Measurements from ENCODE around the gene NUF2. TPM values are rescaled to one million over a fixed set of nuclear protein-coding genes. Genes with fewer than 3 reads are reported as not detected.
"Not testable (repeated sequence)": the region's sequence is repeated elsewhere in the genome, so short reads cannot be mapped to it uniquely, and the experiment has no call there.

Gene NUF2
- total and polyA plus RNA-seq, 4 donors, result 0.49 to 2.4 (median 0.85) TPM

- H3K4me1 ChIP-seq (ENCODE audit: control insufficient read depth in 1 of 2, insufficient read depth in 2 of 2, low read length in 2 of 2); H3K27me3 ChIP-seq (ENCODE audit: control insufficient read depth in 1 of 2, insufficient read depth in 2 of 2, low read length in 1 of 2); intact Hi-C loops (cut with DNase I); H3K9me3 ChIP-seq (ENCODE audit: control insufficient read depth, low read length); ATAC-seq (ENCODE audit: low FRiP score); H3K4me3 ChIP-seq (ENCODE audit: low read length in 2 of 2); H3K27ac ChIP-seq (ENCODE audit: low read depth in 1 of 2, low read length in 2 of 2); H3K36me3 ChIP-seq (ENCODE audit: control insufficient read depth in 1 of 2, insufficient read depth in 2 of 2, low read length in 1 of 2); DNase-seq: not testable (repeated sequence)
- 35 to 36% methylated on average over 1 of the region's 1 CpG for WGBS, 2 donors
Observed at GRCh38 chr1:163293497-163293896, 28.3 kb upstream of the NUF2 start.

GRCh38 chr1:163295949-163296348 lies 25.8 kb upstream of the NUF2 start:
- Histone ChIP-seq H3K36me3 (ENCODE audit: control insufficient read depth in 1 of 2, insufficient read depth in 2 of 2, low read length in 1 of 2) (no peaks in the 10 kb centered on the region), H3K4me3 (ENCODE audit: low read length in 2 of 2) (no peak overlapping the region), H3K27me3 (ENCODE audit: control insufficient read depth in 1 of 2, insufficient read depth in 2 of 2, low read length in 1 of 2) (no peaks in the 10 kb centered on the region), H3K9me3 (ENCODE audit: control insufficient read depth, low read length) (no peaks in the 10 kb centered on the region), H3K4me1 (ENCODE audit: control insufficient read depth in 1 of 2, insufficient read depth in 2 of 2, low read length in 2 of 2) (peaks cover 0 to 1% of the 10 kb centered on the region in 2 donors), H3K27ac (ENCODE audit: low read depth in 1 of 2, low read length in 2 of 2) (no peak overlapping the region)
- no peak for ATAC-seq (ENCODE audit: low FRiP score)
- intact Hi-C loops (cut with DNase I), result no loop called here
- 98% methylated on average over 2 of the region's 2 CpGs for WGBS, 2 donors
- no peak for DNase-seq

- Histone ChIP-seq H3K27ac (ENCODE audit: low read depth in 1 of 2, low read length in 2 of 2) (no peak overlapping the region), H3K4me3 (ENCODE audit: low read length in 2 of 2) (no peak overlapping the region), H3K9me3 (ENCODE audit: control insufficient read depth, low read length) (no peaks in the 10 kb centered on the region), H3K4me1 (ENCODE audit: control insufficient read depth in 1 of 2, insufficient read depth in 2 of 2, low read length in 2 of 2) (peaks cover 0 to 1% of the 10 kb centered on the region in 2 donors), H3K27me3 (ENCODE audit: control insufficient read depth in 1 of 2, insufficient read depth in 2 of 2, low read length in 1 of 2) (no peaks in the 10 kb centered on the region), H3K36me3 (ENCODE audit: control insufficient read depth in 1 of 2, insufficient read depth in 2 of 2, low read length in 1 of 2) (no peaks in the 10 kb centered on the region)
- intact Hi-C loops (cut with DNase I), result no loop called here
- 89 to 94% methylated on average over 1 of the region's 1 CpG for WGBS, 2 donors
- ATAC-seq (ENCODE audit: low FRiP score), result no peak
- DNase-seq, result no peak
Observed at GRCh38 chr1:163296504-163297263, 25.1 kb upstream of the NUF2 start.

GRCh38 chr1:163298365-163298764 lies 23.4 kb upstream of the NUF2 start:
- no peaks in the 10 kb centered on the region for H3K9me3 ChIP-seq (ENCODE audit: control insufficient read depth, low read length)
- H3K4me3 ChIP-seq (ENCODE audit: low read length in 2 of 2), result no peak overlapping the region
- no peak overlapping the region for H3K27ac ChIP-seq (ENCODE audit: low read depth in 1 of 2, low read length in 2 of 2)
- intact Hi-C loops (cut with DNase I), result no loop called here
- ATAC-seq (ENCODE audit: low FRiP score) (no peak), DNase-seq (no peak)
- no peaks in the 10 kb centered on the region for H3K27me3 ChIP-seq (ENCODE audit: control insufficient read depth in 1 of 2, insufficient read depth in 2 of 2, low read length in 1 of 2)
- H3K36me3 ChIP-seq (ENCODE audit: control insufficient read depth in 1 of 2, insufficient read depth in 2 of 2, low read length in 1 of 2), result no peaks in the 10 kb centered on the region
- H3K4me1 ChIP-seq (ENCODE audit: control insufficient read depth in 1 of 2, insufficient read depth in 2 of 2, low read length in 2 of 2), result peaks cover 0 to 1% of the 10 kb centered on the region in 2 donors
- 57 to 70% methylated on average over 1 of the region's 1 CpG for WGBS, 2 donors

- no peak overlapping the region for H3K4me3 ChIP-seq (ENCODE audit: low read length in 2 of 2)
- intact Hi-C loops (cut with DNase I), result loop anchor here in 1 of 2 donors (5.0 kb wide), 1 partner anchor 103 kb away; no protein-coding TSS in a partner anchor
- H3K27me3 ChIP-seq (ENCODE audit: control insufficient read depth in 1 of 2, insufficient read depth in 2 of 2, low read length in 1 of 2), result no peaks in the 10 kb centered on the region
- H3K27ac ChIP-seq (ENCODE audit: low read depth in 1 of 2, low read length in 2 of 2), result no peak overlapping the region
- DNase-seq, result no peak
- no peaks in the 10 kb centered on the region for H3K36me3 ChIP-seq (ENCODE audit: control insufficient read depth in 1 of 2, insufficient read depth in 2 of 2, low read length in 1 of 2)
- ATAC-seq (ENCODE audit: low FRiP score), result no peak
- peaks cover 0 to 1% of the 10 kb centered on the region in 2 donors for H3K4me1 ChIP-seq (ENCODE audit: control insufficient read depth in 1 of 2, insufficient read depth in 2 of 2, low read length in 2 of 2)
- 4 to 23% methylated on average over 4 of the region's 4 CpGs for WGBS, 2 donors
- H3K9me3 ChIP-seq (ENCODE audit: control insufficient read depth, low read length), result no peaks in the 10 kb centered on the region
Observed at GRCh38 chr1:163300568-163300967, 21.2 kb upstream of the NUF2 start.

GRCh38 chr1:163303561-163303960 lies 18.2 kb upstream of the NUF2 start:
- no peaks in the 10 kb centered on the region for H3K4me1 ChIP-seq (ENCODE audit: control insufficient read depth in 1 of 2, insufficient read depth in 2 of 2, low read length in 2 of 2)
- 94 to 97% methylated on average over 5 of the region's 5 CpGs for WGBS, 2 donors
- H3K9me3 ChIP-seq (ENCODE audit: control insufficient read depth, low read length), result no peaks in the 10 kb centered on the region
- H3K27me3 ChIP-seq (ENCODE audit: control insufficient read depth in 1 of 2, insufficient read depth in 2 of 2, low read length in 1 of 2), result no peaks in the 10 kb centered on the region
- no peak for ATAC-seq (ENCODE audit: low FRiP score)
- no peak for DNase-seq
- no peak overlapping the region for H3K27ac ChIP-seq (ENCODE audit: low read depth in 1 of 2, low read length in 2 of 2)
- intact Hi-C loops (cut with DNase I), result loop anchor here in 1 of 2 donors (5.0 kb wide), 1 partner anchor 106 kb away; no protein-coding TSS in a partner anchor
- no peaks in the 10 kb centered on the region for H3K36me3 ChIP-seq (ENCODE audit: control insufficient read depth in 1 of 2, insufficient read depth in 2 of 2, low read length in 1 of 2)
- no peak overlapping the region for H3K4me3 ChIP-seq (ENCODE audit: low read length in 2 of 2)

- Histone ChIP-seq H3K27me3 (ENCODE audit: control insufficient read depth in 1 of 2, insufficient read depth in 2 of 2, low read length in 1 of 2) (no peaks in the 10 kb centered on the region), H3K4me3 (ENCODE audit: low read length in 2 of 2) (no peak overlapping the region), H3K4me1 (ENCODE audit: control insufficient read depth in 1 of 2, insufficient read depth in 2 of 2, low read length in 2 of 2) (no peaks in the 10 kb centered on the region), H3K36me3 (ENCODE audit: control insufficient read depth in 1 of 2, insufficient read depth in 2 of 2, low read length in 1 of 2) (no peaks in the 10 kb centered on the region), H3K9me3 (ENCODE audit: control insufficient read depth, low read length) (no peaks in the 10 kb centered on the region), H3K27ac (ENCODE audit: low read depth in 1 of 2, low read length in 2 of 2) (no peak overlapping the region)
- WGBS, 2 donors, result 83 to 100% methylated on average over 1 of the region's 1 CpG
- DNase-seq, result no peak
- no peak for ATAC-seq (ENCODE audit: low FRiP score)
- intact Hi-C loops (cut with DNase I), result no loop called here
Observed at GRCh38 chr1:163305441-163305840, 16.3 kb upstream of the NUF2 start.

- Histone ChIP-seq H3K9me3 (ENCODE audit: control insufficient read depth, low read length) (no peaks in the 10 kb centered on the region), H3K36me3 (ENCODE audit: control insufficient read depth in 1 of 2, insufficient read depth in 2 of 2, low read length in 1 of 2) (no peaks in the 10 kb centered on the region), H3K4me1 (ENCODE audit: control insufficient read depth in 1 of 2, insufficient read depth in 2 of 2, low read length in 2 of 2) (no peaks in the 10 kb centered on the region), H3K4me3 (ENCODE audit: low read length in 2 of 2) (no peak overlapping the region), H3K27ac (ENCODE audit: low read depth in 1 of 2, low read length in 2 of 2) (no peak overlapping the region), H3K27me3 (ENCODE audit: control insufficient read depth in 1 of 2, insufficient read depth in 2 of 2, low read length in 1 of 2) (no peaks in the 10 kb centered on the region)
- intact Hi-C loops (cut with DNase I), result no loop called here
- DNase-seq (no peak), ATAC-seq (ENCODE audit: low FRiP score) (no peak)
- WGBS, 2 donors, result 93 to 95% methylated on average over 5 of the region's 5 CpGs
Observed at GRCh38 chr1:163307479-163308171, 14.1 kb upstream of the NUF2 start.

- Histone ChIP-seq H3K4me3 (ENCODE audit: low read length in 2 of 2) (no peak overlapping the region), H3K4me1 (ENCODE audit: control insufficient read depth in 1 of 2, insufficient read depth in 2 of 2, low read length in 2 of 2) (no peaks in the 10 kb centered on the region), H3K27ac (ENCODE audit: low read depth in 1 of 2, low read length in 2 of 2) (no peak overlapping the region), H3K36me3 (ENCODE audit: control insufficient read depth in 1 of 2, insufficient read depth in 2 of 2, low read length in 1 of 2) (no peaks in the 10 kb centered on the region), H3K27me3 (ENCODE audit: control insufficient read depth in 1 of 2, insufficient read depth in 2 of 2, low read length in 1 of 2) (no peaks in the 10 kb centered on the region), H3K9me3 (ENCODE audit: control insufficient read depth, low read length) (no peaks in the 10 kb centered on the region)
- 95 to 100% methylated on average over 1 of the region's 1 CpG for WGBS, 2 donors
- DNase-seq (no peak), ATAC-seq (ENCODE audit: low FRiP score) (no peak)
- intact Hi-C loops (cut with DNase I), result no loop called here
Observed at GRCh38 chr1:163308811-163309210, 12.9 kb upstream of the NUF2 start.

Data from aorta (tissue), 5 donors.